Left renal pelvis (tissue), 4 donors: ENCODE results near the gene AP2A2. TPM values are rescaled to one million over a fixed set of nuclear protein-coding genes. Genes with fewer than 3 reads are reported as not detected.

Experiments
- DNase-seq, 4 donors: peaks; one replicate each; pipeline ENCODE4 v3.0.0-alpha.2; 2013; ENCODE audit warnings: low read depth in 4 of 4, low spot score in 3 of 4
- polyA plus RNA-seq, 4 donors: library from polyadenylated mRNA; unstranded; fragments of 120-200 nt; gene quantifications; one replicate each; pipeline ENCODE4 v1.2.1, GENCODE V29; 2013; ENCODE audit not compliant: insufficient read length in 4 of 4

AP2A2 gene
- 100 to 1,000 TPM in 3 of 4 donors, 10 to 100 TPM in 1; 65.5 to 128 (median 107) TPM for polyA plus RNA-seq

DNA sequence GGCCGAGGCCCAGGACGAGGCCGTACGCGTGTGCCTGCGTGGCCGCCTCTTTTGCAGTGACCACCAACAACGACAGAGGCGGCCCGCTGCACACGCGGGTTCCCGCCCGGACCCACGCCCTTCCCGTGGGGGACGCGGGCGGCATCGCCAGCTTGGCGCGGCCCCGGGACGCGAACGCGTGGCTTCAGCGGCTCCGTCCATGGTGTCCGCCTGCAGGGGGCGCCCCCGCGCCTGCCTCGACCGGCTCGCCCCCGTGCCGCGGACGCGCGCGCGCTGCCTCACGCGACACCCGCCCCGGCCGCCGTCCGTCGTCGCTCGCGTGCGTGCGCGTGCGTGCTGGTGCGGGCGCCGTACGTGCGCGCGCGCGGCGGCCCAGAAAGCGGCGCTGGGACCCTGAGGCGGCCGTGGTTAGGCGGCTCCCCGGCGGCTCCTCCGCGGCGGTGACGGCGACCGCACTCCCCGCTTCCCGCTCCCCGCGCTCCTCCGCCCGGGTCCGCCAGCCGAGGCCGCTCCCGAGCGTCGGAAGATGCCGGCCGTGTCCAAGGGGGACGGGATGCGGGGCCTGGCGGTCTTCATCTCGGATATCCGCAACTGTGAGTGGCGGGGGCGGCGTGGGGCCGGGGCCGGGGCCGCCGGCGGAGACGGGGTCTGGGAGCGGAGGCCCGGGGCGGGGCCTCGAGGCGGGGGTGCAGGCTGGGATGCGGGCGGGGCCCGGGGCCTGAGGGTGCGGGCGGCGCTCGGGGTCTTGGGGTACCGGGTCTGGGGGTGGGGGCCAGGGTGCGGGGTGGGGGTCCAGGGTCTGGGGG is at the start of gene AP2A2:
AP2A2 (plus strand) TSS at position 375 of the 806 bp plus-strand sequence; CDS start at position 527, 152 bp downstream.
- DNase-seq = peak in 3 of 4 donors; percentile 78 to 86 (median 85)

DNA sequence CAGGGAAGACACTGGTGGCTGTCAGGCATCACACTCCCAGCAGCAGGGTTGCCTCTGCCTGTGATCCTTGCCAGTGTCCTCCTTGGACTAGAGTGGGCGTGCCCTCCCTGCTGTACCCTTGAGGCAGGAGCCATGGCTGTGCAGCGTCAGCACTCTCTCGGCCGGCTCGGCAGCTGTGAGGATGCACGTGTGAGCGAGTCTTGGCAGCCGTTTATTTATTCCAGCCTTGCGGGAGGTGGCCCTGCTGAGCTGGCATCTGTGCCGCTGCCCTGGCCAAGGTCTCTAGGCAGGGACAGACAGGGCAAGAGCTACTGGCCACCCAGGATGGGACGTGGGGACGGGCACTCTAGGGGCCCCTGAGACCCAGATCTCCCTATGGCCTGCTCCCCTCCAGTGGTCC is 49.1 kb upstream of the AP2A2 start:
- no peak for DNase-seq

DNA sequence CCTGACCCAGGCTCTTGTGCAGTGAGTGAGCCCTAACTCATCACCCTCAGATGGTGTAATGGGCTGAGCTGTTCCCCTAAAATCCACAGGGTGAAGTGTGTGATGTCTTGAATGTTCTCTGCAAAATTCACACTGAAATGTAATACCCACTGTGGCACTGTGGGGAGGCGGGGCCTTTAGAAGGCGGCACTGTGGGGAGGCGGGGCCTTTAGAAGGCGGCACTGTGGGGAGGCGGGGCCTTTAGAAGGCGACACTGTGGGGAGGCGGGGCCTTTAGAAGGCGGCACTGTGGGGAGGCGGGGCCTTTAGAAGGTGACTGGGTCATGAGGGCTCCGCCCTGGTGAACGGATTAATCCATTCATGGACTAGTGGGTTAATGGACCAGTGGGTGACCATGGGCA is 48.1 kb upstream of the AP2A2 start:
- DNase-seq = no peak

DNA sequence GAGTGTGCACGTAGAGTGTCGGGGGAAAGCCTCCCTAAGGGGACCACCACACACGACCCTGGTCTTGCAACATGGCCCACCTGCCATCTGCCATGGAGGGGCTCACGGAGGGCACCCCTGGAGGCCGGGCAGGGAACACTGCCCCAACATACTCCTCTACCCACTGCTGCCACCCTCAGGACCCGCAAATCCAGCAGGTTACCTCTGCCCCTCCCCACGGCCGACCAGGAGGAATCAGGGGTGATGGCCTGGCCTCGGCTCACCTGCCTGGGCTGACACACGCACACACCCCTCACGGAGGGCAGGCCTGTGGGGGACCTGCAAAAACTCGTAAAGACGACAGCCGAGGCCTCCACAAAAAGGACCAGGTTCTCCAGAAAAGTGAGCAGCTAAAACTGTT is 45.2 kb upstream of the AP2A2 start:
- DNase-seq = no peak

DNA sequence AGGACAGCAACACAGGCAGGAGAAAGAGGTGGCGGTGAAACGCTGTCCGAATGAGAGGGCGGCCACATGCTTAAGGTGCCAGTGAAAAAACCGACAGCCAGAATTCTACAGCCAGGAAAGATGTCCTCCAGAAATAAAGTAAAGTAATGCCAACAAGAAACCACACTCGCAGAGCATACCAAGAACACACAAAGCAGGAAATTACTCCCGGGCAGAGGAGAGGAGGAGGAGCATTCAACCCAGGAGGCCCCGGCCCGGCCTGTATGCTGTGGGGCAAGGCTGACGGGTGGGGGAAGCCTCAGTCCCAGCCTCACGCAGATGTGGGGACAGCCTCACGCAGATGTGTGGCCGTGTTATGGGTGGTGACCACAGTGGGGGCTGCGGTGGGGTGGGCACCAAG is 43.1 kb upstream of the AP2A2 start:
- no peak for DNase-seq

DNA sequence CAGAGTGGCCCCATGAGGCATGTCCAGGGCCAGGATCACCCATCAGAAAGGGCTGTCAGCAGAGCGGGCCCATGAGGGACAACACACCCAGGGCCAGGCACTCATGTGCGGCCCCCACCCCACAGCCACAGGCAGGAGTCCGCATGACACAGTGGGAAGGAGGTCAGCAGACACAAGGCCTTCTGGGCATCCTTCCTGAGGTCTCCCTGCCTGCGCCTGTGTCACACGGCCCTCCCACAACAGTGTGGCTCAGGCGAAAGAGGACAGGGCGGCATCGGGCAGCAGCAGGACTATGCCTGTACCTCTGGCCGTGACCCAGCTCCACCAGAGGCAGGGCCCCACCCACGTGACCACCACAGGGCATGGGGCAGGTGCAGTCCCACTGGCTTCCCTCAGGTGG is 42.1 kb upstream of the AP2A2 start:
- no peak for DNase-seq

DNA sequence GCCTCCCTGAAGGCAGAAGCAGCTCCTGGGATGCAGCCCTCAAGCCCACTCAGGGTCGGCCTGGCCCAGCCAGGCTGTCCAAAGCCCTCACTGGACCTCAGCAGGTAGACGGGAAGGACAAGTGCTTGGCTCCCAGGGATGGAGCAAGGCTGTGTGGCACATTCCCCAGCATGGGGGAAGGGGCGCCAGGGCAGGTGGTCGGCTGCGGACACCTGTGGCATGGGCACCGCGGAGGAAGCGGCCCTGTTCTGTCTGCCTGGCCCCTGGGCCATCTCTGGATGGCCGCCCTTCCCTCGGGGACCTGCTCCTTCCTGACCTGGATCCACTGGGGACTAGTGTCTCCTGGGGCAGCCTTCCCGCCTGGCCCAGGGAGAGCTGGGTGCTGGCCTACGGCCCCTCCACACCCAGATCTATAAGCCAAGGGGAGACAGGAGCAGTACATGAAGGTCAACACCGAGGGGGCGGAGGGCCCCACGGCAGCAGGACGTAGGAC is 41.0 kb upstream of the AP2A2 start:
- no peak for DNase-seq

DNA sequence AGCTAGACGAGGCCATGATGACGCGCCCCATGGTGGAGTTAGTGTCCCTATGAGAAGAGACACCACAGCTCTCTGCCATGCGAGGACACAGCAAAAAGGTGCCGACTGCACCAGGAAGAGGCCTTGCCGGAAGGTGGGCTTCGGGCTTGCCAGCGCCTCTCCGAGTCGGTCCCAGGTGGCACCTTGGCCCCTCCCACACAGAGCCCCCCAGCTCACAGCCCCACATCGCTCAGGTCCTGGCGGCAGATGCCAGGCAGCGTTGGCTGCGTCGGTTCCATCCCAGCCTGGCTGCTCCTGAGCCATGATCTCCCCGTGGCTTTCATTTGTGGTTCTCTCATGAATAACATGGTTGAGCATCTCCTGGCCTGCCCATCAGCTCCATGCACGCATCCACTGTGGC is 39.1 kb upstream of the AP2A2 start:
- no peak for DNase-seq

DNA sequence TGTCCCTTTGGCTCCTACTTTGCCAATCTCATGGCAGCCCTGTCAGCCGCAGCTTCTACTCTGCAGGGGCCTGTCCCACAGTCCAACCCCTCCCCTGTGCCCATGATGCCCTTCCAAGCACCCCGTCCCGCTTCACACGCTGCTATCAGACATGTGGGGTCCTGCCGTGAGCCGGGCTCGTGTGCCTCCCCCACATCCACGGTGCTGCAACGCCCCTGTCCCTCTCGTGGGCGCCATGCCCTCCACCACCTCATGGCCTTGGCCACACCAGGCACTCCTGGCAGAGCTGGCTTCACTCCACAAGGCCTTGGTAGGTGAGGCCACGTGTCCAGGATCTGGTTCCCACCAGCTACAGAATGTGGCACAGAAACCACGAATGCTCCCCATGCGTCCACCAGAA is 38.1 kb upstream of the AP2A2 start:
- DNase-seq = no peak

DNA sequence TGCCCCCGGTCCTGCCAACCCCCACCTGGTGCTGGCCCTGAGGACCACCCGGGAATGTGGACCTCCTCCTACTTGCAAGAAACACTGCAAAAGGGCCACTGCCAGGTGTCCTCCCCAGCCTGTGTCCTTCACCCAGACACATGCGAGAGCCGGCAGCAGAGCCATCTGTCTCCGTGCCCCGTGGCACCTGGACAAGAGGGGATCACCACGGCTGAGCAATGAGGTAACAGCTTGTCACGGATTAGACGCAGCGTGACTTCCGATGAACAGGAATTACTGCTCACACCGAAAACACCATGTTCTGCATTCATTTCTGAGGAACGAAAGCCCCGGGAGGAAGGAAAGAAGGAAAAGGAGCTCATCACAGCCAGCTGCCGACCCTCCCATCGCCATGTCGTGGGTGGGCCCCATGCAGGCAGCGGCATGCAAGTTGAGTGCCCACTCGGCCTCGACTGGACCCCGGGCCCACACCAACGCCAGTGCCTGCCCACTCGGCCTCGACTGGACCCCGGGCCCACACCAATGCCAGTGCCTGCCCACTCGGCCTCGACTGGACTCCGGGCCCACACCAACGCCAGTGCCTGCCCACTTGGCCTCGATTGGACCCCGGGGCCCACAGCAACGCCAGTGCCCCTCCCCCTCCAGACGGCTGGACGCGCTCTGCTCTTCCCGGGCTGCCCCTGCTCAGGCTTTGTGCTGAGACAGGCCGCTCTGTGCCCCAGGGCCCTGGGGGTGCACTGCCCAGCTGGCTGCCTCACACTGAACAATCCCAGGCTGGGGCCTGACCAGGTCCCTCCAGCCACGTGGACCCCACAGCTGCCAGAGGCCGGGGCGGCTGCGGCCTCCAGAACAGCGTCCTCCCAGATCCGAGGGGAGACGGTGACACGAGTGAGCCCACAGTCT is 37.1 kb upstream of the AP2A2 start:
- DNase-seq = no peak

DNA sequence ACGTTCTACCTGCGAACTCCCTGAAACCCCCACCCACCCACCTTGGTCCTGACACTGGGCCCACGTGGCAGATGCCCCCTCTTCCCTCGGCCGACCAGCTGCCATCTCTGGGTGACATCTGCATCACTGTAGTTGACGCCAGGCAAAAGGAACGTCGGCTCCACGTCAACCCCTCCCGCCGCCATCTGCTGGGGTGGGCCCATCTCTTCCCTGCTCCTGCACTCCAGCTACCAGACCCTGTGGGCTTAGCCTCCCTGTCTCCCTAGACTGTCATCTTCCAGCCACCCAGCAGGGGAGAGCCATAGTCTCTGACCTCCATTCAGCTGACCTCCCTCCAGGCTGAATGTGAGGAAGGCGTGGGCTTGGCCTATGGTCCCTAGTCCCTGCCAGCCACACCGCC is 36.4 kb upstream of the AP2A2 start:
- DNase-seq = no peak

DNA sequence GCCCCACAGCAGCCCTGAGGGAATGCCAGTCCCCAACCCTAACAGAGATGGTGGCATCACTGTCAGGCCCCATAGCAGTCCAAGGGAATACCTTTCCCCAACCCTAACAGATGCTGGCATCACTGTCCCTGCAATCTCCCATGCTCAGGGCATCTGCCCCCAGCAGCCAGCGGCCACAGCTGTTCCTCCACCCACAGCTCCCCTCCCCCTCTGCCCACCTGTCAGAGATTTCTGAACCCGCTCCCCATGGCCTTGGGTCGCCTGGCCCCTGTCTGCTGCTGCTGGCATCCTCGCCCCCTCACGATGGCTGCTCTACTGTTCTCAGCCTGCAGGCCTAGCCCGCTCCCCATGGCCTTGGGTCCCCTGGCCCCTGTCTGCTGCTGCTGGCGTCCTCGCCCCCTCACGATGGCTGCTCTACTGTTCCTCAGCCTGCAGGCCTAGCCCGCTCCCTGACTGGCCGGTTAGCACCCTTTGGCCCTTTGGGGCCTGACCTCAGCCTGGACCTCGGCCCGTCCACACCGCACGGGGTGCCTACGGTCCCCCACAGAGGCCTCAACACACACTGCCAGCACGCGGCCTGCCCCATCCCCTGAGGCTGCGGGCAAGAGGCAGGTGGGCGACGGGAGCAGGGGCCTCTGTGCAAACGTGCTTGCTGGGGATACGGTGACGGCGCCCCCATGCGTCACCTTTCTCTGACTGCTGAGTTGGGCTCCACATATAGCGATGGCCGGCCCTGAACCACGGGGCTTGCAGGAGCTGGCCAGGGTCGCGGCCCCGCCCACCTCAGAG is 35.8 kb upstream of the AP2A2 start:
- DNase-seq = no peak

DNA sequence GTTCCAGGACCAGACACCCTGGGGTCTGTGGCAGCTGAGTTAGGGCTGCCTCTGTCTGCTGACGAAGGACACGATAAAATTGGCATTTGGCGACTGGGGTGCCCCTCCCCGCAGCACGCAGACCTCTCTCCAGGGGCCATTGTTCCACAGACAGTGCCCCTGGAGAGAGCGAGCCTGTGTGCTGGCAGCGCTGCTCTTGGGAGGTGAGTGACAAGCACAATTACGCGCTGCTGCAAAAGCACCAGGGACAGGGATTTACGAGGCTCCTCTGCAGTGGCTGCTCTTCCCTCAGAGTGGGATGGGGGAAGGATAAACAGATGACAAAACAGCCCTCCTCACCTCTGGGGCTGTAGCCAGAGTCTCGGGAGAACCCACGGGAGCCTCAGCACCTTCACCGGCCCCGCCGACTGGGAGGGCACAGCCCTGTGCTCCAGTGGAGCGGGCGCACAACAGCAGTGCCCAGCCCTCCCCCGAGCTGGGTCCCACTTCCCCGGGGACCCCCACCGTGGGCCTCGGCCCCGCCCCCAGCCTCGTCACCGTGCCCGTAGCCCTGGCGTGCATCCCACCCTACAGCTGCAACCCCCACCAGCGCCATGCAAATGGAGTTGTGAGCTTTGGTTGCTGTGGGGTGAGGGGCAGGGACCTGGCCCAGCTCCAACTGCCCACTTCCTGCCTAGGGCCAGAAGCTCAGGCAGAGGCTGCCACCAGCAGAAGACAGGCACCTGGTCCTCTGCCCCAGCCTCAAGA is 34.7 kb upstream of the AP2A2 start:
- no peak for DNase-seq

DNA sequence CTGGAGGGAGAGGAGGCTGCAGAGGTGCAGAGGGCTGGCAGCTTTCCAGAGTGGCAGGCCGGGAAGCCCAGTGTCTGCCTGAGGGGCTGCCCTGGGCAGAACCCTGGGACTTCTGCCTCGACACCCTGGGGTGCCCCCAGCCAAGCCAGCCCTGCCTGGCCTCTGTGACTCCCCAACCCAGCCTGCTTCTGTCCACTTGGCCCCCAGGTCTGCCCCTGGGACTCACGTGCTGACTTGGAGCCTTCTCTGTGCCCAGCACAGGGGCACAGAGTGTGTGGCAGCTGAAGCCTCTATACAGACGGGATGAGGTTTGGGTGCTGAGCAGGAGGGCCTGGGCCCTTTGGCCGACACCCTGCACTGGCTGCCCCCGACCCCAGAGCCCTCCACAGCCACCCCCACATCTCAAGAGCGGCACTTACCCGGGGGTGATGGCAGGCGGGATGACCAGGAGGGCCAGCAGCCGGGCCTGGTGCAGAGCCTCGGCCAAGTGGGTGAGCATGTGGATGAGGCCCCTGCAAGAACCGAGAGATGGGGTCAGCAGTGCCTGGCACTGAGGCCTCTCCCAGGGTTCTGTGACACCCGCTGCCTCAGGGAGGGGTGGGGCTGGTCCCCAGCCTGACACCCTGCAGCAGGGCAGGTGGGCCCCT is 32.5 kb upstream of the AP2A2 start:
- DNase-seq = no peak

DNA sequence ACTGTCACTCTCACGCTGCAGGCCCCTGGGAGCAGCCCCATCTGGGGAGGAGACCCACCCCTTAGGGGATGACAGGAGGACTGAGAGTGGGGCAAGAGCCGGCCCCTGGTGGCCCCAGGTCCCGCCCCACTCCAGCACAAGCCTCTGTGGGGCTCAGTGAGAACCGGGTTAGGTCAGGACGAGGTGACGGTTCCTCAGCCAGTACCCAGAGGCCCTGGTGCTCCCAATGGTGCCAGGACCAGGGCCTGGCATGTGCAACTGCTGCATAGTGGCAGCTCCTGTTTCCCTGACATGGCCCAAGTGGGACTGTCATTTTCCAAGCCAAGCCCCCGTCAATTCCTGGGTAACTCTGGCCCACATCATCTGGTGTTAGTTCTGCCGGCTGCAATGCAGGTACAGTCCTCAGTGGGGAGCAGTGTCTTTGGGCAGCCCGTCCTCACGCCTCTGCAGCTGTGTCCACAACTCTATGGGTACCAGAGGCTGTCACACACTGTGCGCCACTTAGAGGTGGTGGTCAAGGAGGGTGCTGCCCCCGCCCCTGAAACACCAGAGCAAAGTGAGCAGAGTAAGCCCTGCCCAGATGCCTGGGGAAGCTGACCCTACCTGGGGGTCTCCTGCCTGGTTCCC is 31.0 kb upstream of the AP2A2 start:
- DNase-seq = no peak

DNA sequence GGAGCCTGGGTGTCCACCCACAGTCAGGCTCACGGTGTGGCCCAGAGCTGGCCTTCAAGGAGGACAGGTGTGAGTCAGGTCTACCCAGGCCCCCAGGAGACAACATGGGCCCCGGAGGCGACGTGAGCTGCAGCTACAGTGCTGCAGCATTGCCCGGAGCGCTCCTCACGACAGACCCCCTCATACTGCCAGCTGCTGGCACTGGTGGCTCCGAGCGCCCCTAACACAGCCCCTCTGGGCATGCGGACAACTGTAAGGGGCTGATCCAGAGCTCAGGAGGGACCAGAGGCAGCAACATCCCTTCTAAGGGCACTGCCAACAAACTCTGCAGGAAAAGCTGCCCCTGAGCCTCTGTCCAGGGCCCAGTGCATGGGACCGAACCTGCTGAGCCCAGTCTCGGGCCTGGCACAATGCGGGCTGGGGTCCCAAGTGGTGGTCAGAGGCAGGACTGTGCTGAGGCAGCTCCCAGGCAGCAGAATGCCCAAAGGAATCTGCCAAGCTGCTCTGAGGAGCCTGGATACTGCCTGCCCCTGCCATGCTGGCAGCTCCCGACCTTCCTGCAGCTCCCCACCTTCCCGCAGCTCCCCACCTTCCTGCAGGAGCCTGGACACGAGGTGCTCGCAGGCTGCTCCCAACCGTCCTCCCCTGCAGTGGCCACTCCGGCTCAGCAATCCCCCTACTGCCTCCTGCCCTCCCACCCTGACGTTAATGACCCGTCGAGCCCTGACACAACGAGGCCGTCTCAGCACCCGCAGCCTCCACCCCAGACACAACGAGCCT is 30.1 kb upstream of the AP2A2 start:
- DNase-seq = no peak

DNA sequence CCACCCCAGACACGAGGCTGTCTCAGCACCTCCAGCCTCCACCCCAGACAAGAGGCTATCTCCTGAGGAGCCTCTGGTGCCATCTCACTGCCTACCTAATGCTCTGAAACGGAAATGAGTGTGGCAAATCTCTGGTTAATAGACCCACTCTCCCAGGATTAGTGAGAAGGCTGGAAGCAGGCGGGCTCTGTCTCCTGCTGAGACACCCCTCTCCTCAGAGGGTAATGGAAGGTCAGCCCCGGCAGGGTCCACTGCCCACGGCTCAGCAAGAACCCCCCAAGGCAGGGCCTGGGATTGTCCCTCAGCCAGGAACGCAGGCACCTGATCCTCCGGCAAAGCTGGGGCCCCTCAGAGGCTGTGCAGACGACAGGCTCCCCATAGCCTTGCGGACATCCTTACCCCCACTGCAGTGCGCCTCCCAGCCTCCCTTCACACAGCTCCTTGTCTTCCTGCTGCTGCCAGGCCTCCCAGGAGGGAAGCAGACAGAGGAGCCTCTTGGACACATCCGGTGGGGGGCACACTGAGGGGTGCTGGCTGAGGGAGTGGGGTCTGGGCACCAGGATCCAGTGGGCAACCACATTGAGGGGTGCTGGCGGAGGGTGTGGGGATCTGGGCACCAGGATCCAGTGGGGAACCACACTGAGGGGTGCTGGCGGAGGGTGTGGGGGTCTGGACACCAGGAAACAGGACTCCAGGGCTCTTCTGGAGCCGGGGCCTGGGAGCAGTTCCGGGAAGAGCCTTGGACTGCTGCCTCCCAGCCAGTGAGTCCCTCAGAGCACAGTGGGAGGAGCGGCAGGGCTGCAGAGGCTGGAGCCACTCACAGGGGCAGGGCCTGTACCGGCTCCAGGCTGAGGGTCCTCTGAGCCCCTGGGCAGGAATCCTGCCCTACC is 28.2 kb upstream of the AP2A2 start:
- no peak for DNase-seq
